ENCODE results near the gene KIF7. TPM values are rescaled to one million over a fixed set of nuclear protein-coding genes. Genes with fewer than 3 reads are reported as not detected.

KIF7 gene
- total RNA-seq, 4 donors from 2014 or later = 10.8 to 23.6 (median 18.9) TPM

GRCh38 chr15:89652131-89652530 lies 3.1 kb downstream of the KIF7 start:
- no peaks in the 10 kb centered on the region for H3K9me3 ChIP-seq
- no peak for DNase-seq (ENCODE audit: extremely low spot score)
- peaks cover 10 to 39% (median 25%) of the 10 kb centered on the region in 4 donors for H3K4me1 ChIP-seq
- TF ChIP-seq CTCF (IDR thresholded peaks at IDR 0.05) = no peak
- TF ChIP-seq POLR2AphosphoS5 (IDR thresholded peaks at IDR 0.05) = no peak
- TF ChIP-seq EP300 (IDR thresholded peaks at IDR 0.05) = no peak
- no peak overlapping the region for H3K4me3 ChIP-seq
- intact Hi-C loops (cut with DNase I) = no loop called here
- WGBS = 83% methylated on average over 6 of the region's 7 CpGs
- H3K27me3 ChIP-seq = peaks cover 0 to 11% (median 0%) of the 10 kb centered on the region in 4 donors
- peaks cover 0 to 32% (median 12%) of the 10 kb centered on the region in 4 donors for H3K36me3 ChIP-seq
- no peak overlapping the region for H3K27ac ChIP-seq (replicated peaks in 1 of 4)

- no peak for DNase-seq (ENCODE audit: extremely low spot score)
- H3K4me3 ChIP-seq = no peak overlapping the region
- 94% methylated on average over 9 of the region's 15 CpGs for WGBS
- TF ChIP-seq POLR2A (IDR thresholded peaks at IDR 0.05; ENCODE audit: low read depth) (no peak), POLR2AphosphoS5 (IDR thresholded peaks at IDR 0.05) (no peak), EP300 (IDR thresholded peaks at IDR 0.05) (no peak), CTCF (IDR thresholded peaks at IDR 0.05) (no peak)
- H3K27me3 ChIP-seq = peaks cover 0 to 4% (median 0%) of the 10 kb centered on the region in 4 donors
- peaks cover 0 to 41% (median 20%) of the 10 kb centered on the region in 4 donors for H3K36me3 ChIP-seq
- intact Hi-C loops (cut with DNase I) = loop anchor here (5.0 to 10.0 kb wide), 2 partner anchors 43 to 225 kb away; partner anchors contain the start of genes PEX11A and WDR93
- no peaks in the 10 kb centered on the region for H3K9me3 ChIP-seq
- H3K4me1 ChIP-seq = peaks cover 8 to 35% (median 18%) of the 10 kb centered on the region in 4 donors
- H3K27ac ChIP-seq (replicated peaks in 1 of 4) = no peak overlapping the region
These were observed 5.6 kb downstream of the KIF7 start for GRCh38 chr15:89649716-89650115.

GRCh38 chr15:89649013-89649625 lies 6.1 kb downstream of the KIF7 start:
- 93% methylated on average over 26 of the region's 37 CpGs for WGBS
- no peak for DNase-seq (ENCODE audit: extremely low spot score)
- TF ChIP-seq POLR2AphosphoS5 (IDR thresholded peaks at IDR 0.05) (no peak), EP300 (IDR thresholded peaks at IDR 0.05) (no peak), POLR2A (IDR thresholded peaks at IDR 0.05; ENCODE audit: low read depth) (no peak), CTCF (IDR thresholded peaks at IDR 0.05) (no peak)
- intact Hi-C loops (cut with DNase I) = loop anchor here (5.0 to 10.0 kb wide), 2 partner anchors 43 to 226 kb away; partner anchors contain the start of genes PEX11A and WDR93
- Histone ChIP-seq H3K27ac (replicated peaks in 1 of 4) (no peak overlapping the region), H3K27me3 (no peaks in the 10 kb centered on the region), H3K4me3 (no peak overlapping the region), H3K4me1 (peaks cover 3 to 29% (median 12%) of the 10 kb centered on the region in 4 donors), H3K36me3 (peaks cover 0 to 46% (median 21%) of the 10 kb centered on the region in 4 donors), H3K9me3 (no peaks in the 10 kb centered on the region)

GRCh38 chr15:89648106-89649012 lies 6.9 kb downstream of the KIF7 start:
- WGBS = 85% methylated on average over 79 of the region's 102 CpGs

More at GRCh38 chr15:89648106-89649012, 6.9 kb downstream of the KIF7 start:
- Histone ChIP-seq H3K27ac (replicated peaks in 1 of 4) (no peak overlapping the region), H3K4me1 (peaks cover 3 to 21% (median 8%) of the 10 kb centered on the region in 4 donors), H3K4me3 (no peak overlapping the region), H3K36me3 (peaks cover 0 to 53% (median 21%) of the 10 kb centered on the region in 4 donors), H3K27me3 (no peaks in the 10 kb centered on the region), H3K9me3 (no peaks in the 10 kb centered on the region)
- TF ChIP-seq EP300 (IDR thresholded peaks at IDR 0.05) (no peak), CTCF (IDR thresholded peaks at IDR 0.05) (no peak), POLR2A (IDR thresholded peaks at IDR 0.05; ENCODE audit: low read depth) (no peak), POLR2AphosphoS5 (IDR thresholded peaks at IDR 0.05) (no peak)
- intact Hi-C loops (cut with DNase I) = loop anchor here (5.0 to 10.0 kb wide), 2 partner anchors 44 to 226 kb away; partner anchors contain the start of genes PEX11A and WDR93
- DNase-seq (ENCODE audit: extremely low spot score) = no peak

Data from esophagus muscularis mucosa (tissue), 4 donors.